ENCODE measurements around the gene C1QTNF5. TPM values are rescaled to one million over a fixed set of nuclear protein-coding genes. Genes with fewer than 3 reads are reported as not detected.

Gene C1QTNF5
- total RNA-seq, 2 donors from 2014 or later: not detected

GRCh38 chr11:119355091-119355843 is 14.6 kb upstream of the C1QTNF5 start:
- H3K36me3 Mint-ChIP-seq (ENCODE audit: low read depth): no peaks in the 10 kb centered on the region
- no peak for ATAC-seq (replicated peaks)
- H3K4me3 Mint-ChIP-seq: peak overlapping the region; percentile 81
- H3K27ac Mint-ChIP-seq: no peak overlapping the region
- peaks cover 10% of the 10 kb centered on the region for H3K4me1 Mint-ChIP-seq
- H3K27me3 Mint-ChIP-seq: peaks cover 19% of the 10 kb centered on the region
- H3K9me3 Mint-ChIP-seq: no peaks in the 10 kb centered on the region

DNA sequence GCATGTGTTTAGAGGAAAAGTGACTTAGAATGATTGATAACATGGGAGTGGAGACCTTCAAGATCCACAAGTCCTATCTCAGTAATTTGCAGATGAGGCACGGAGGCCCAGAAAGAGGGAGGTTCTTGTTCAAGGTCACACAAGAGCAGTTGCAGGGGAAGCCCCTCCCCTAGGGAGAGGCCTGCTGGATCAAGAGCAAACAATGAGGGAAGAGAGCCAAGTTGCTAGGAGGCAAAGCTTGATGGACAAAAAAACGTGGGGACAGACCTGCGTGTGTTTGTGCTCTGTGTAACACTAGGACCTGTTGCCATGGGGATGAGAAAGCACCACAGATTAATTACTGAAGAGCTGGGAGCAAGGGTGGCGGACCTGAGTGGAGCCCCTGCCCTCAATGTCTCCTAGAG is 12.2 kb upstream of the C1QTNF5 start:
- ATAC-seq (replicated peaks): no peak
- H3K4me1 Mint-ChIP-seq: peaks cover 10% of the 10 kb centered on the region
- no peak overlapping the region for H3K4me3 Mint-ChIP-seq
- H3K9me3 Mint-ChIP-seq: no peaks in the 10 kb centered on the region
- no peaks in the 10 kb centered on the region for H3K36me3 Mint-ChIP-seq (ENCODE audit: low read depth)
- no peak overlapping the region for H3K27ac Mint-ChIP-seq
- peaks cover 19% of the 10 kb centered on the region for H3K27me3 Mint-ChIP-seq

- Mint-ChIP-seq H3K27ac (no peak overlapping the region), H3K9me3 (no peaks in the 10 kb centered on the region)
These were observed 10.5 kb upstream of the C1QTNF5 start for GRCh38 chr11:119351232-119351631.

DNA sequence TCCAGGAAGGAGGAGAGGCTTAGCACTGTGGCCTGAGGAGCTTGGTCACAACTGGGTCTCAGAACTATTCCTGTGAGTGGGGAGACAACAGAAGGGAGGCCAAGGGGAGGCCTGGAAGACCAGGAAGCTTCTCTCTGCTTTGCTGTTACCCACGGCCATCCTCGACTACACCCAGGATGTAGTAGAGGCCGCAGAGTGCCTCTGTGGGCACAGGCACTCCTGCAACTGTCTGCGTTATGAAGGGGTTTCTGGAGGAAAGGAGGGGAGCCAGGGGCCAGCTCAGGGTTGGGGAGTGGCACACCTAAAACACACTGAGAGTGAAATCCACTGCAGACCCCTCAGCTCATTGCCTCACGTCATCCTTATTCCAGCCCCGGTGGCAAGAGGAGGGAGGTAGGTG is 9.6 kb upstream of the C1QTNF5 start:
- H3K9me3 Mint-ChIP-seq: no peaks in the 10 kb centered on the region
- H3K4me3 Mint-ChIP-seq: no peak overlapping the region
- H3K27me3 Mint-ChIP-seq: peaks cover 21% of the 10 kb centered on the region
- H3K27ac Mint-ChIP-seq: no peak overlapping the region
- ATAC-seq (replicated peaks): no peak
- peaks cover 5% of the 10 kb centered on the region for H3K4me1 Mint-ChIP-seq
- H3K36me3 Mint-ChIP-seq (ENCODE audit: low read depth): no peaks in the 10 kb centered on the region

More at GRCh38 chr11:119351232-119351631, 10.5 kb upstream of the C1QTNF5 start:
- no peak overlapping the region for H3K4me3 Mint-ChIP-seq
- peaks cover 5% of the 10 kb centered on the region for H3K4me1 Mint-ChIP-seq
- peaks cover 22% of the 10 kb centered on the region for H3K27me3 Mint-ChIP-seq
- H3K36me3 Mint-ChIP-seq (ENCODE audit: low read depth): no peaks in the 10 kb centered on the region
- ATAC-seq (replicated peaks): no peak

DNA sequence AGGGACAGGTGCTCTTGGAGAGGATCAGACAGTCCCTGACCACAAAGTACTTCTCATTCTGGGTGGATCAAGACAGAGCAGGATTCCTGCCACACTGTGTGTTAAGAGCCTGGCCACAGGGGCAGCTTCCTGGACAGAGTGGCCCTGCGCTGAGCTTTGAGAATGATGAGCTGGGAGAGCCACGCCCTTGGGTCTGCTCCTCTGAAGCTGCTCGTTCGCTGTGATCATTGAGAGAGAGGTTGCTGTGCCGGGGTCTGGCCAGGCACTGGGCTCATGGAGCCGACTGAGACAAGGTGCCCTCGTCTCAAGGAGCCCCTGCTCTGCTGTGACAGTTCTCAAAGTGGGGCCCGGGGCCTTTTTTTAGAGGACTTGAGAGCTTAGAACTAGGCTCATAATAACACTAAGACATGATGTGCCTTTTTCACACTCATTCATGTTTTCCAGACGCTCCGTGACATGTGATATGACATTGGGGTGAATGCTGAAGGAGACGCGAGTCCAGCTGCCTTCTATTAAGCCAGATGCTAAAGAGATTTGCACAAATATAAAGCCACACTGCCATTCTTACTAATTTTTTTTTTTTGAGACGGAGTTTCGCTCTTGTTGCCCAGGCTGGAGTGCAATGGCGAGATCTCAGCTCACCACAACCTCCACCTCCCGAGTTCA is 7.4 kb upstream of the C1QTNF5 start:
- no peaks in the 10 kb centered on the region for H3K9me3 Mint-ChIP-seq
- H3K4me3 Mint-ChIP-seq: no peak overlapping the region
- H3K4me1 Mint-ChIP-seq: peaks cover 5% of the 10 kb centered on the region
- H3K36me3 Mint-ChIP-seq (ENCODE audit: low read depth): no peaks in the 10 kb centered on the region
- H3K27ac Mint-ChIP-seq: no peak overlapping the region
- no peak for ATAC-seq (replicated peaks)
- peaks cover 22% of the 10 kb centered on the region for H3K27me3 Mint-ChIP-seq

DNA sequence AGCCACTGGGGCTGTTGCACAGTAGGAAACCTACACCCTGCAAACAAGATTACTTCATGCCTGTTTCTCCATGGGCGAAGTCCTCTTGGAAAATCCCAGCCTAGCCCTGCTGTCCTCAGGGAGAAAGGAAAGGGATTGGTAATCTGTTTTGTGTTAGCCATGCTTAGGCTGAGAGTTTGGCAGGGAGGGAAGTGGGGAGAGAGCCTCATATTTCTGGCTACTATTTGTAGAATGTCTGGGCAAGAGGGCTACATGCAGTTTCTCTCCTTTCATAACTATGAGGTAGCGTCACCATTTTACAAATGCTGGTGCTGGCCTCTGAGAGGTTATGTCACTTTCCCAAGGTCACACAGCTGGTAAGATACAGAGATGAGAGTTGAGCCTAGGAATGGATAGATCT is 6.6 kb upstream of the C1QTNF5 start:
- Mint-ChIP-seq H3K27me3 (peaks cover 26% of the 10 kb centered on the region), H3K9me3 (no peaks in the 10 kb centered on the region), H3K4me3 (no peak overlapping the region), H3K27ac (no peak overlapping the region), H3K36me3 (ENCODE audit: low read depth) (no peaks in the 10 kb centered on the region), H3K4me1 (peaks cover 5% of the 10 kb centered on the region)
- ATAC-seq (replicated peaks): no peak

- H3K36me3 Mint-ChIP-seq (ENCODE audit: low read depth): no peaks in the 10 kb centered on the region
- peaks cover 26% of the 10 kb centered on the region for H3K27me3 Mint-ChIP-seq
- no peak within 1 kb of the TSS for H3K4me3 Mint-ChIP-seq
- H3K9me3 Mint-ChIP-seq: no peaks in the 10 kb centered on the region
- ATAC-seq (replicated peaks): no peak
- peaks cover 5% of the 10 kb centered on the region for H3K4me1 Mint-ChIP-seq
- H3K27ac Mint-ChIP-seq: no peak within 1 kb of the TSS
These were observed 5.9 kb upstream of the C1QTNF5 start, which contains the start of gene MFRP for GRCh38 chr11:119346605-119347004. Gene MFRP (minus strand): TSS chr11:119346705. CDS start chr11:119346513, 192 bp downstream.

- no peaks in the 10 kb centered on the region for H3K36me3 Mint-ChIP-seq (ENCODE audit: low read depth)
- H3K27me3 Mint-ChIP-seq: peaks cover 26% of the 10 kb centered on the region
- no peak overlapping the region for H3K4me3 Mint-ChIP-seq
- peaks cover 5% of the 10 kb centered on the region for H3K4me1 Mint-ChIP-seq
- no peak overlapping the region for H3K27ac Mint-ChIP-seq
- no peaks in the 10 kb centered on the region for H3K9me3 Mint-ChIP-seq
- no peak for ATAC-seq (replicated peaks)
These were observed 5.0 kb upstream of the C1QTNF5 start for GRCh38 chr11:119345685-119346084.

- H3K4me1 Mint-ChIP-seq: peaks cover 5% of the 10 kb centered on the region
- H3K36me3 Mint-ChIP-seq (ENCODE audit: low read depth): peaks cover 1% of the 10 kb centered on the region
- no peak overlapping the region for H3K27ac Mint-ChIP-seq
- H3K27me3 Mint-ChIP-seq: peaks cover 27% of the 10 kb centered on the region
- ATAC-seq (replicated peaks): no peak
- no peak overlapping the region for H3K4me3 Mint-ChIP-seq
- H3K9me3 Mint-ChIP-seq: no peaks in the 10 kb centered on the region
These were observed 3.8 kb upstream of the C1QTNF5 start for GRCh38 chr11:119344291-119345010.

DNA sequence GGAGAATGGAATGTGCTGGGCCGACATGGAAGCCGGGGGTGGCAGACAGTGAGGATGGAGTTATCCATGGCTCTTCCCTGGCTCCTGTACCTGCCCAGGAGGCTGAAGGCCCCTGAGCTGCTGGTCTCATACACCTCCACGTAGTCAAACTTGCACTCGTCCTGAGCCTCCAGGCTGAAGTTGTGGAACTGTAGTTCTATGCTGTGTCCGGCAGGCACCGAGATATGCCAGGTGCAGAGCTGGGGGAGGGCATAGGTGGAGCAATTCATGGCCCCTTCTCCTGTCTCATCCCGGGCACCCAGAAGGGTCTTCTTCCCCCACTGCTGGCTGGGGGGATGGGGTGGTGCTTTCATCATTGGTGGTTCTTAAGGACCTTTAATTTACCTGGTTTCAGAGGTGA is 3.0 kb upstream of the C1QTNF5 start:
- peaks cover 31% of the 10 kb centered on the region for H3K27me3 Mint-ChIP-seq
- H3K27ac Mint-ChIP-seq: no peak overlapping the region
- no peak overlapping the region for H3K4me3 Mint-ChIP-seq
- no peak for ATAC-seq (replicated peaks)
- peaks cover 6% of the 10 kb centered on the region for H3K36me3 Mint-ChIP-seq (ENCODE audit: low read depth)
- H3K9me3 Mint-ChIP-seq: no peaks in the 10 kb centered on the region
- H3K4me1 Mint-ChIP-seq: peaks cover 11% of the 10 kb centered on the region

DNA sequence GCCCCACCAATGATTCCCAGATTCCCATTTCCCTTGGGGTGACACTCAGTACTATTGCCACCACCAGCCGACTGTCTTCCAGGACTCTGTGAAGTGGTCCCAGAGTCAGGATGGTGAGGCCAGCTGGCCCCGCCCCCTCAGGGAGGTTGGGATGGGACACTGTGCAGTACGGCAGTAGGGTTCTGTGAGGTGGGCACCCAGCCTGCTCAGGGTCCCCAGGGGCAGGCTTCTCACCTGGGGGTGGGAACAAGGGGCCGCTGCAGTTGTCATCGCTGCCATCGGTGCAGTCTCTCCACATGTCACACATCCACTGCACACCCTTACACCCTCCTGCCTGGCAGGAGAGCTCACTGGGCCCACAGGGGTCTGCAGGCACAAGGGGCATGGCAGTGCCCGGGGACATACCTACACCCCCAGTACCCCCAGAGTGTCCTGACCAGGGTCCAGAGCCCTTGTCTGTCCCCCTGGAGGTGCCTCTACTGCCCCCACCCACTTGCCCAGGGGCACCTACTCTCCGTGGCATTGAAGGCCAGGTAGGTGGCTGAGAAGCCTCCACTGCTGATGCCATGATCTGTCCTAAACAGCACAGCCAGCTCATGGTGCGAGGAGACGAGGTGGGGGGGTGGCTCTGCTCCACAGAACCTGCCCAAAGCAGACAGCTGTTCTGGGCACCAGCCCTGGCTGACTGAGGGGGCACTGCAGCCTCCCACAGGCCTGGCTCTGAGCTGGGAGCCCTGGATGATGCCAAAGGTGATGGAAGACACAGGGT is 1.9 kb upstream of the C1QTNF5 start:
- no peaks in the 10 kb centered on the region for H3K9me3 Mint-ChIP-seq
- peaks cover 34% of the 10 kb centered on the region for H3K27me3 Mint-ChIP-seq
- H3K27ac Mint-ChIP-seq: no peak overlapping the region
- peaks cover 6% of the 10 kb centered on the region for H3K36me3 Mint-ChIP-seq (ENCODE audit: low read depth)
- H3K4me1 Mint-ChIP-seq: peaks cover 12% of the 10 kb centered on the region
- no peak for ATAC-seq (replicated peaks)
- H3K4me3 Mint-ChIP-seq: no peak overlapping the region

DNA sequence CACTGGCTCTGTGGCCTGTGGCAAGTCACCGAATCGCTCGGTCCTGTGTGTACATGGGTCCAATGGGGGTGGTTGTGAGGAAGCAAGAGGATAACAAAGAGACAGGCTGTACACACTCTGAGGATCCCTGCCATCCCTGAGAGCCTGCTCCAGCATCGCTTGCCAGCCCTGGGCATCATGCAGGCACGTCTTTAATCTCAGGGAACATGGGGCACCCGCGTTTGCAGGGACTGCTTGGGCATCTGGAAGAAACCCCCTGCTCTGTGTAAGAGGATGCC is 1.3 kb upstream of the C1QTNF5 start:
- no peak for ATAC-seq (replicated peaks)
- peaks cover 6% of the 10 kb centered on the region for H3K36me3 Mint-ChIP-seq (ENCODE audit: low read depth)
- peaks cover 12% of the 10 kb centered on the region for H3K4me1 Mint-ChIP-seq
- H3K27ac Mint-ChIP-seq: no peak overlapping the region
- no peaks in the 10 kb centered on the region for H3K9me3 Mint-ChIP-seq
- H3K27me3 Mint-ChIP-seq: peaks cover 34% of the 10 kb centered on the region
- no peak overlapping the region for H3K4me3 Mint-ChIP-seq

DNA sequence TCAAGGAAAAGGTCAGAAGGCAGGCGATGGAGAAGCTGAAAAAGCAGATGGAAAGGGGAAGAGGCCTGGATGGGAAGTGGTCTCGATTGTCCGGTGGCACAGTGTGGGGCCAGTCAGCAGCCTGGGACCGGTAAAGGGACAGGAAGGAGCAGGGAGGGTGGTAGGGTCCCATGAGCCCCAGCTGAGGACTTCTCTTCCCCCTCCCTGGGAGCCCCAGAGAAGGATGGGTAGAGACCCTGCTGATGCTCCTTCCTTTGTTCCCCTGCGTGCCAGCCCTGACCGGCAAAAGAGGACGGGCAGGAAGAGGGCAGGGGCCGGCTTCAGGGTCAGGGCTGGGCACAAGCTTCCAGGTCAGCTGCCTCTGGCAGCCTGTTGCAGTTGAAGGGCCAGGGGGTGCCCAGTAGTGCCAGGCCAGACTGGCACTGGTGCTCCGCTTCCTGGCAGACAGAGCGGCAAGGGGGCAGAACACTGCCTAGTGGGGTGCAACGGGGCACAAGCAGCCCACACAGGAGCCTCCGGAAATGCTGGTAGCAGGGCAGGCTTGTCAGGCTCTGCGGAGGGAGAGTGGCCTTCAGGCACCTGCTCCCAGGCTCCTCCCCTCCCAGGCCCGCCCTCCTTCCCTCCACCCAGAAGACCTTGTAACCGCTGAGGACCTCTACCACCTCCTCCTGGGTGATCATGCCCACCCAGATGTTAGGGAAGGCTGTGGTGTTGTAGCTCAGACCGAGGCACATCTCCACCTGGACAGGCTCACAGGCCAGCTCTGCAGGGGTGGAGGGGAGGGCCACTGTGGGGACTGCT is 739 bp upstream of the C1QTNF5 start:
- no peak for ATAC-seq (replicated peaks)
- Mint-ChIP-seq H3K4me3 (no peak overlapping the region), H3K27ac (no peak overlapping the region), H3K36me3 (ENCODE audit: low read depth) (peaks cover 6% of the 10 kb centered on the region), H3K9me3 (no peaks in the 10 kb centered on the region), H3K4me1 (peaks cover 12% of the 10 kb centered on the region), H3K27me3 (peaks cover 31% of the 10 kb centered on the region)
